HEK293 (cell line): Measurements from ENCODE around the gene AMBRA1.

Experiments used
- CTCF ChIA-PET: fragments of 350-600 bp; formaldehyde crosslinking; extraction: SDS; loops from one replicate; lab custom pipeline; 2021; ENCODE audit warnings: antibody characterized with exemption; lab: Yijun Ruan, JAX
- POLR2A ChIA-PET: fragments of 300-600 bp; formaldehyde crosslinking; extraction: SDS; loops from one replicate; lab custom pipeline; 2020; ENCODE audit warnings: antibody characterized with exemption, inconsistent platforms; lab: Yijun Ruan, JAX
- H3K27ac ChIP-seq: fragments of 200-500 bp; sonication (Bioruptor generic); 2 replicates; pipeline ENCODE4 v1.5.1; 2014; ENCODE audit warnings: low read depth, low read length, control low read depth, inconsistent platforms; ENCODE audit errors: extremely low read depth
- H3K36me3 ChIP-seq, 2 experiments: fragments of 200-500 bp in 1 of 2; sonication (Bioruptor generic) in 1 of 2; 1 replicate in 1 of 2; 2 replicates in 1 of 2; pipeline ENCODE4 v1.5.1; 2014 to 2017; ENCODE audit warnings: inconsistent platforms in 2 of 2, low read length in 2 of 2; ENCODE audit not compliant: control insufficient read depth in 2 of 2, insufficient read depth in 1 of 2
- H3K4me1 ChIP-seq: fragments of 200-500 bp; sonication (Bioruptor generic); 2 replicates; pipeline ENCODE4 v1.5.1; 2014; ENCODE audit warnings: mild to moderate bottlenecking, low read length, inconsistent platforms; ENCODE audit not compliant: control insufficient read depth, insufficient read depth
- H3K4me3 ChIP-seq: 2 replicates; pipeline ENCODE4 v1.5.1; 2011; ENCODE audit warnings: low read depth, mild to moderate bottlenecking, control low read depth, low read length, moderate library complexity
- H3K9me3 ChIP-seq: fragments of 200-500 bp; sonication (Bioruptor generic); 2 replicates; pipeline ENCODE4 v1.5.1; 2014; ENCODE audit warnings: low read depth, low read length, inconsistent platforms; ENCODE audit not compliant: control insufficient read depth, insufficient read depth
- GLIS1 ChIP-seq: fragments of 450-650 bp; formaldehyde crosslinking; IDR thresholded peaks from 2 replicates; pipeline ENCODE4 v1.5.1; 2016; ENCODE audit warnings: missing biosample characterization, missing genetic modification characterization
- KLF10 ChIP-seq: fragments of 450-650 bp; IDR thresholded peaks from 2 replicates; pipeline ENCODE4 v1.5.1; 2018; ENCODE audit warnings: missing biosample characterization, mild to moderate bottlenecking, missing genetic modification characterization
- SCRT1 ChIP-seq: fragments of 450-650 bp; formaldehyde crosslinking; IDR thresholded peaks from 2 replicates; pipeline ENCODE4 v1.5.1; 2016; ENCODE audit warnings: missing biosample characterization, missing genetic modification characterization, borderline replicate concordance
- SETDB1 ChIP-seq: IDR thresholded peaks from one replicate; pipeline ENCODE4 v1.6.1; 2017; ENCODE audit warnings: mild to moderate bottlenecking, low read length, moderate library complexity, mixed read lengths; ENCODE audit not compliant: insufficient read length
- WT1 ChIP-seq: fragments of 450-650 bp; formaldehyde crosslinking; IDR thresholded peaks from 2 replicates; pipeline ENCODE4 v1.5.1; 2016; ENCODE audit warnings: missing biosample characterization, missing genetic modification characterization
- ZNF112 ChIP-seq: fragments of 450-650 bp; formaldehyde crosslinking; IDR thresholded peaks from 2 replicates; pipeline ENCODE4 v1.5.0; 2017; ENCODE audit warnings: missing biosample characterization, missing genetic modification characterization
- ZNF169 ChIP-seq: fragments of 450-650 bp; formaldehyde crosslinking; IDR thresholded peaks from 2 replicates; pipeline ENCODE4 v1.5.1; 2016; ENCODE audit warnings: missing biosample characterization, missing genetic modification characterization
- ZNF23 ChIP-seq: fragments of 450-650 bp; formaldehyde crosslinking; IDR thresholded peaks from 2 replicates; pipeline ENCODE4 v1.5.1; 2016; ENCODE audit warnings: missing biosample characterization, missing genetic modification characterization, borderline replicate concordance
- ZNF518A ChIP-seq: fragments of 450-650 bp; formaldehyde crosslinking; conservative IDR thresholded peaks from 2 replicates; pipeline ENCODE4 v1.5.1; 2016; ENCODE audit warnings: low read depth, missing biosample characterization, missing genetic modification characterization
- ZNF521 ChIP-seq: fragments of 450-650 bp; formaldehyde crosslinking; IDR thresholded peaks from 2 replicates; pipeline ENCODE4 v1.5.1; 2017; ENCODE audit warnings: missing biosample characterization, mild to moderate bottlenecking, missing genetic modification characterization
- ZNF596 ChIP-seq: fragments of 450-650 bp; IDR thresholded peaks from 2 replicates; pipeline ENCODE4 v1.5.0; 2018; ENCODE audit warnings: missing biosample characterization, mild to moderate bottlenecking, missing genetic modification characterization, moderate library complexity
- ZNF600 ChIP-seq: fragments of 450-650 bp; formaldehyde crosslinking; IDR thresholded peaks from 2 replicates; pipeline ENCODE4 v1.5.1; 2016; ENCODE audit warnings: missing biosample characterization, missing genetic modification characterization
- ZNF664 ChIP-seq: fragments of 450-650 bp; formaldehyde crosslinking; IDR thresholded peaks from 2 replicates; pipeline ENCODE4 v1.5.1; 2016; ENCODE audit warnings: missing biosample characterization, missing genetic modification characterization
- ZNF830 ChIP-seq: fragments of 450-650 bp; IDR thresholded peaks from 2 replicates; pipeline ENCODE4 v1.5.0; 2018; ENCODE audit warnings: missing biosample characterization, missing genetic modification characterization, low read depth, mild to moderate bottlenecking, moderate library complexity
- ZNF843 ChIP-seq: fragments of 450-650 bp; formaldehyde crosslinking; IDR thresholded peaks from 2 replicates; pipeline ENCODE4 v1.5.1; 2016; ENCODE audit warnings: missing biosample characterization, missing genetic modification characterization
- TF ChIP-seq, protein P1 (sequence below): fragments of 450-650 bp; formaldehyde crosslinking; IDR thresholded peaks from 2 replicates; pipeline ENCODE4 v1.5.1; 2016; ENCODE audit warnings: missing biosample characterization, missing genetic modification characterization
- TF ChIP-seq, protein P2 (sequence below): fragments of 450-650 bp; formaldehyde crosslinking; IDR thresholded peaks from 2 replicates; pipeline ENCODE4 v1.5.1; 2016; ENCODE audit warnings: missing biosample characterization, missing genetic modification characterization
- TF ChIP-seq, protein P3 (sequence below): fragments of 450-650 bp; formaldehyde crosslinking; IDR thresholded peaks from 2 replicates; pipeline ENCODE4 v1.5.1; 2016; ENCODE audit warnings: missing biosample characterization, missing genetic modification characterization, borderline replicate concordance
- TF ChIP-seq, protein P4 (sequence below): fragments of 450-650 bp; formaldehyde crosslinking; IDR thresholded peaks from 2 replicates; pipeline ENCODE4 v1.5.1; 2016; ENCODE audit warnings: missing biosample characterization, missing genetic modification characterization
- TF ChIP-seq, protein P5 (sequence below): fragments of 450-650 bp; formaldehyde crosslinking; IDR thresholded peaks from 2 replicates; pipeline ENCODE4 v1.5.1; 2016; ENCODE audit warnings: missing biosample characterization, missing genetic modification characterization

The AMBRA1 gene

GRCh38 chr11:46631676-46632075 lies 37.9 kb upstream of the AMBRA1 start:
- Histone ChIP-seq H3K9me3 (no peaks in the 10 kb centered on the region), H3K27ac (no peak overlapping the region), H3K4me3 (no peak overlapping the region), H3K36me3 (peaks cover 7 to 33% of the 10 kb centered on the region in 2 experiments; a peak in 2 of 3 replicates), H3K4me1 (no peaks in the 10 kb centered on the region)
- POLR2A ChIA-PET, result no interaction called here
- TF ChIP-seq ZNF664, result no peak
- TF ChIP-seq, protein P1, sequence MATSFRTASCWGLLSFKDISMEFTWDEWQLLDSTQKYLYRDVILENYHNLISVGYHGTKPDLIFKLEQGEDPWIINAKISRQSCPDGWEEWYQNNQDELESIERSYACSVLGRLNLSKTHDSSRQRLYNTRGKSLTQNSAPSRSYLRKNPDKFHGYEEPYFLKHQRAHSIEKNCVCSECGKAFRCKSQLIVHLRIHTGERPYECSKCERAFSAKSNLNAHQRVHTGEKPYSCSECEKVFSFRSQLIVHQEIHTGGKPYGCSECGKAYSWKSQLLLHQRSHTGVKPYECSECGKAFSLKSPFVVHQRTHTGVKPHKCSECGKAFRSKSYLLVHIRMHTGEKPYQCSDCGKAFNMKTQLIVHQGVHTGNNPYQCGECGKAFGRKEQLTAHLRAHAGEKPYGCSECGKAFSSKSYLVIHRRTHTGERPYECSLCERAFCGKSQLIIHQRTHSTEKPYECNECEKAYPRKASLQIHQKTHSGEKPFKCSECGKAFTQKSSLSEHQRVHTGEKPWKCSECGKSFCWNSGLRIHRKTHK (tag by site-specific recombination), result no peak
- TF ChIP-seq KLF10 (tag by site-specific recombination), result no peak
- TF ChIP-seq, protein P2, sequence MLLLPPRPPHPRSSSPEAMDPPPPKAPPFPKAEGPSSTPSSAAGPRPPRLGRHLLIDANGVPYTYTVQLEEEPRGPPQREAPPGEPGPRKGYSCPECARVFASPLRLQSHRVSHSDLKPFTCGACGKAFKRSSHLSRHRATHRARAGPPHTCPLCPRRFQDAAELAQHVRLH (tag by site-specific recombination), result no peak
- no peak for TF ChIP-seq ZNF600 (tag by site-specific recombination)
- no peak for TF ChIP-seq ZNF169 (tag by site-specific recombination)
- TF ChIP-seq WT1 (tag by site-specific recombination), result no peak
- TF ChIP-seq SETDB1, result no peak
- TF ChIP-seq ZNF23 (tag by site-specific recombination), result no peak
- TF ChIP-seq ZNF518A (tag by site-specific recombination), result no peak
- no peak for TF ChIP-seq ZNF843
- CTCF ChIA-PET, result interaction anchor here (2.2 kb wide), 1 partner anchor 13 kb away, joined by 16 read pairs; the partner anchor contains the start of genes ATG13 and HARBI1

DNA sequence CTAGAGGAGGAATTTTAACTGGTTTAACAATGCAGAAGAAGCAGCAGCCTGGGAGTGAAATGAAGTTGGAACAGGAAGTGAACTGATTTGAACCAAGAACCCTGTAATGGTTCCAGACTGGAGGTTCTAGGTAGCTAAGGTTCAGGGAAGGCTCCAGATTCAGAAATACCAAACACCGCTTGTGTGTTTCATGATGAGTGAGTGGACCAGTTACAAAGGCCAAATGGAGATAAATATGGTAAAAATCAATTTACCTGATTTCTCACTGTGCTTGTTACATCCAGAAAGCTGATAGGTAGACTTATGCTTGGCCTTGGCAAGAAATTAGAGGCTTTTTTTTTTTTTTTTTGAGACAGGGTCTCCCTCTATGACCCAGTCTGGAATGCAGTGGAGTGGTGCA lies 36.4 kb upstream of the AMBRA1 start:
- no peaks in the 10 kb centered on the region for H3K9me3 ChIP-seq
- no peaks in the 10 kb centered on the region for H3K4me1 ChIP-seq
- POLR2A ChIA-PET, result no interaction called here
- no peak overlapping the region for H3K27ac ChIP-seq
- peaks cover 7 to 40% of the 10 kb centered on the region in 2 experiments; a peak in 2 of 3 replicates for H3K36me3 ChIP-seq
- CTCF ChIA-PET, result interaction anchor here (0.6 to 2.2 kb wide), 3 partner anchors 12 to 795 kb away, joined by 3 to 16 read pairs (median 5); partner anchors contain the start of genes ATG13 and HARBI1
- TF ChIP-seq, protein P3, sequence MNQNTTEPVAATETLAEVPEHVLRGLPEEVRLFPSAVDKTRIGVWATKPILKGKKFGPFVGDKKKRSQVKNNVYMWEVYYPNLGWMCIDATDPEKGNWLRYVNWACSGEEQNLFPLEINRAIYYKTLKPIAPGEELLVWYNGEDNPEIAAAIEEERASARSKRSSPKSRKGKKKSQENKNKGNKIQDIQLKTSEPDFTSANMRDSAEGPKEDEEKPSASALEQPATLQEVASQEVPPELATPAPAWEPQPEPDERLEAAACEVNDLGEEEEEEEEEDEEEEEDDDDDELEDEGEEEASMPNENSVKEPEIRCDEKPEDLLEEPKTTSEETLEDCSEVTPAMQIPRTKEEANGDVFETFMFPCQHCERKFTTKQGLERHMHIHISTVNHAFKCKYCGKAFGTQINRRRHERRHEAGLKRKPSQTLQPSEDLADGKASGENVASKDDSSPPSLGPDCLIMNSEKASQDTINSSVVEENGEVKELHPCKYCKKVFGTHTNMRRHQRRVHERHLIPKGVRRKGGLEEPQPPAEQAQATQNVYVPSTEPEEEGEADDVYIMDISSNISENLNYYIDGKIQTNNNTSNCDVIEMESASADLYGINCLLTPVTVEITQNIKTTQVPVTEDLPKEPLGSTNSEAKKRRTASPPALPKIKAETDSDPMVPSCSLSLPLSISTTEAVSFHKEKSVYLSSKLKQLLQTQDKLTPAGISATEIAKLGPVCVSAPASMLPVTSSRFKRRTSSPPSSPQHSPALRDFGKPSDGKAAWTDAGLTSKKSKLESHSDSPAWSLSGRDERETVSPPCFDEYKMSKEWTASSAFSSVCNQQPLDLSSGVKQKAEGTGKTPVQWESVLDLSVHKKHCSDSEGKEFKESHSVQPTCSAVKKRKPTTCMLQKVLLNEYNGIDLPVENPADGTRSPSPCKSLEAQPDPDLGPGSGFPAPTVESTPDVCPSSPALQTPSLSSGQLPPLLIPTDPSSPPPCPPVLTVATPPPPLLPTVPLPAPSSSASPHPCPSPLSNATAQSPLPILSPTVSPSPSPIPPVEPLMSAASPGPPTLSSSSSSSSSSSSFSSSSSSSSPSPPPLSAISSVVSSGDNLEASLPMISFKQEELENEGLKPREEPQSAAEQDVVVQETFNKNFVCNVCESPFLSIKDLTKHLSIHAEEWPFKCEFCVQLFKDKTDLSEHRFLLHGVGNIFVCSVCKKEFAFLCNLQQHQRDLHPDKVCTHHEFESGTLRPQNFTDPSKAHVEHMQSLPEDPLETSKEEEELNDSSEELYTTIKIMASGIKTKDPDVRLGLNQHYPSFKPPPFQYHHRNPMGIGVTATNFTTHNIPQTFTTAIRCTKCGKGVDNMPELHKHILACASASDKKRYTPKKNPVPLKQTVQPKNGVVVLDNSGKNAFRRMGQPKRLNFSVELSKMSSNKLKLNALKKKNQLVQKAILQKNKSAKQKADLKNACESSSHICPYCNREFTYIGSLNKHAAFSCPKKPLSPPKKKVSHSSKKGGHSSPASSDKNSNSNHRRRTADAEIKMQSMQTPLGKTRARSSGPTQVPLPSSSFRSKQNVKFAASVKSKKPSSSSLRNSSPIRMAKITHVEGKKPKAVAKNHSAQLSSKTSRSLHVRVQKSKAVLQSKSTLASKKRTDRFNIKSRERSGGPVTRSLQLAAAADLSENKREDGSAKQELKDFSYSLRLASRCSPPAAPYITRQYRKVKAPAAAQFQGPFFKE (tag by site-specific recombination), result no peak
- TF ChIP-seq SCRT1 (tag by site-specific recombination) (no peak), ZNF596 (tag by site-specific recombination) (no peak), ZNF112 (no peak), ZNF830 (tag by site-specific recombination) (no peak), GLIS1 (no peak), ZNF521 (no peak), KLF10 (tag by site-specific recombination) (no peak)
- TF ChIP-seq, protein P4, sequence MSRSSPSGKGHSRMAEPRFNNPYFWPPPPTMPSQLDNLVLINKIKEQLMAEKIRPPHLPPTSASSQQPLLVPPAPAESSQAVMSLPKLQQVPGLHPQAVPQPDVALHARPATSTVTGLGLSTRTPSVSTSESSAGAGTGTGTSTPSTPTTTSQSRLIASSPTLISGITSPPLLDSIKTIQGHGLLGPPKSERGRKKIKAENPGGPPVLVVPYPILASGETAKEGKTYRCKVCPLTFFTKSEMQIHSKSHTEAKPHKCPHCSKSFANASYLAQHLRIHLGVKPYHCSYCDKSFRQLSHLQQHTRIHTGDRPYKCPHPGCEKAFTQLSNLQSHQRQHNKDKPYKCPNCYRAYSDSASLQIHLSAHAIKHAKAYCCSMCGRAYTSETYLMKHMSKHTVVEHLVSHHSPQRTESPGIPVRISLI (tag by site-specific recombination), result no peak
- TF ChIP-seq, protein P5, sequence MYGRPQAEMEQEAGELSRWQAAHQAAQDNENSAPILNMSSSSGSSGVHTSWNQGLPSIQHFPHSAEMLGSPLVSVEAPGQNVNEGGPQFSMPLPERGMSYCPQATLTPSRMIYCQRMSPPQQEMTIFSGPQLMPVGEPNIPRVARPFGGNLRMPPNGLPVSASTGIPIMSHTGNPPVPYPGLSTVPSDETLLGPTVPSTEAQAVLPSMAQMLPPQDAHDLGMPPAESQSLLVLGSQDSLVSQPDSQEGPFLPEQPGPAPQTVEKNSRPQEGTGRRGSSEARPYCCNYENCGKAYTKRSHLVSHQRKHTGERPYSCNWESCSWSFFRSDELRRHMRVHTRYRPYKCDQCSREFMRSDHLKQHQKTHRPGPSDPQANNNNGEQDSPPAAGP (tag by site-specific recombination), result no peak
- TF ChIP-seq, all 188 proteins: peak for 0
- no peak overlapping the region for H3K4me3 ChIP-seq
